Hepatocyte (in vitro differentiated cells): Measurements from ENCODE around the gene E2F8.

Experiments used
- CTCF ChIP-seq: fragments of 200-600 bp; sonication (generic); IDR thresholded peaks from 2 replicates; pipeline ENCODE4 v1.5.1; 2016; ENCODE audit warnings: antibody characterized with exemption, mild to moderate bottlenecking; ENCODE audit not compliant: poor library complexity
- EZH2phosphoT487 ChIP-seq: fragments of 200-600 bp; sonication (generic); IDR thresholded peaks from one replicate; pipeline ENCODE4 v1.6.1; 2018; ENCODE audit warnings: antibody characterized with exemption, mild to moderate bottlenecking, low read depth, moderate library complexity; ENCODE audit not compliant: unreplicated experiment, severe bottlenecking

GRCh38 chr11:19191530-19192169 is 49.1 kb downstream of the E2F8 start:
- TF ChIP-seq EZH2phosphoT487 (no peak), CTCF (no peak)
